ENCODE results near the gene NCL. TPM values are rescaled to one million over a fixed set of nuclear protein-coding genes. Genes with fewer than 3 reads are reported as not detected.

NCL gene
- total and polyA plus RNA-seq, 2 of the 13 experiments (the other 11 are each of a cell fraction or from before 2014, with no cell fraction given), result 105 to 779 TPM

- TF ChIP-seq ARID5B (CRISPR knock-in tag; IDR thresholded peaks at IDR 0.05) (peak; percentile 62; the same call in 1 of the 2 replicates), ZNF616 (CRISPR knock-in tag; IDR thresholded peaks at IDR 0.05; ENCODE audit: low read depth) (peak; percentile 94), GATA4 (IDR thresholded peaks at IDR 0.05; ENCODE audit: borderline replicate concordance, low read depth) (peak; percentile 84), ZNF329 (CRISPR knock-in tag; IDR thresholded peaks at IDR 0.05; ENCODE audit: low read depth) (peak; percentile 74; the same call in 1 of the 2 replicates), ZFP62 (CRISPR knock-in tag; IDR thresholded peaks at IDR 0.05) (no peak), NR2C2 (CRISPR knock-in tag; IDR thresholded peaks at IDR 0.05; ENCODE audit: borderline replicate concordance) (peak; percentile 65), TEAD2 (CRISPR knock-in tag; IDR thresholded peaks at IDR 0.05) (peak; percentile 88), ZNF280B (CRISPR knock-in tag; IDR thresholded peaks at IDR 0.05; ENCODE audit: borderline replicate concordance) (peak; percentile 64), RBAK (CRISPR knock-in tag; IDR thresholded peaks at IDR 0.05) (no peak; the same call in 1 of the 2 replicates), ZGPAT (CRISPR knock-in tag; IDR thresholded peaks at IDR 0.05) (peak; percentile 97), IRF1 (CRISPR knock-in tag; IDR thresholded peaks at IDR 0.05; ENCODE audit: low read depth) (peak; percentile 92), ZUFSP (CRISPR knock-in tag; IDR thresholded peaks at IDR 0.05; ENCODE audit: borderline replicate concordance) (no peak), ZC3H13 (CRISPR knock-in tag; IDR thresholded peaks at IDR 0.05) (peak; percentile 48; the same call in 1 of the 2 replicates), PAX8 (CRISPR knock-in tag; IDR thresholded peaks at IDR 0.05; ENCODE audit: borderline replicate concordance) (peak; percentile 77), ZNF704 (CRISPR knock-in tag; IDR thresholded peaks at IDR 0.05; ENCODE audit: borderline replicate concordance) (peak; percentile 92), TCF7L2 (IDR thresholded peaks at IDR 0.05; ENCODE audit: low read depth, low read length) (no peak)
These were observed at the start of gene NCL (continued) for GRCh38 chr2:231463698-231464575.

Data from HepG2 (cell line).